Upper lobe of right lung (tissue), 1 donor: Measurements from ENCODE around the gene SLC1A2. TPM values are rescaled to one million over a fixed set of nuclear protein-coding genes. Genes with fewer than 3 reads are reported as not detected.

ENCODE experiments used
- ATAC-seq: fragments of 200-7000 bp; cut with Tn5 transposase; one replicate; pipeline ENCODE4 v1.9.1; 2020; ENCODE audit warnings: mild to moderate bottlenecking, moderate library complexity
- DNase-seq: peaks from one replicate; pipeline ENCODE4 v3.0.0-alpha.2; 2020
- H3K27ac ChIP-seq: fragments of 200-600 bp; one replicate; pipeline ENCODE4 v1.8.0; 2022
- H3K27me3 ChIP-seq: fragments of 200-600 bp; one replicate; pipeline ENCODE4 v1.8.0; 2022; ENCODE audit warnings: mild to moderate bottlenecking
- H3K36me3 ChIP-seq: fragments of 200-600 bp; one replicate; pipeline ENCODE4 v1.8.0; 2022
- H3K4me1 ChIP-seq: fragments of 200-600 bp; one replicate; pipeline ENCODE4 v1.8.0; 2022
- H3K4me3 ChIP-seq: fragments of 200-600 bp; one replicate; pipeline ENCODE4 v1.8.0; 2022; ENCODE audit warnings: mild to moderate bottlenecking
- H3K9me3 ChIP-seq: fragments of 200-600 bp; one replicate; pipeline ENCODE4 v1.8.0; 2022
- intact Hi-C: fragments of 100-400 bp; cut with DNase I; formaldehyde crosslinking; loops from one replicate; pipeline ENCODE4 v1.11.0; 2022
- total RNA-seq: library from RNA; stranded (reverse); fragmentation: NEBNext Ultra II Directional; extraction: Animal tissue kit (Norgen Biotek cat#: 25700); gene quantifications from one replicate; pipeline ENCODE4 v1.2.1, GENCODE V29; 2021
- TF ChIP-seq, protein P1 (sequence below): fragments of 200-600 bp; IDR thresholded peaks from one replicate; pipeline ENCODE4 v1.8.0; 2022; ENCODE audit warnings: antibody characterized with exemption
- donor health status: DM: no; HTN: yes; CAD: no; lungs with severe emphysema.

Gene SLC1A2
- total RNA-seq, 1 donor from 2014 or later = 2.5 TPM

GRCh38 chr11:35375332-35376117, 43.8 kb downstream of the SLC1A2 start:
- no peak overlapping the region for H3K27ac ChIP-seq
- H3K4me3 ChIP-seq = no peak overlapping the region
- H3K9me3 ChIP-seq = no peaks in the 10 kb centered on the region
- DNase-seq = no peak
- no peaks in the 10 kb centered on the region for H3K36me3 ChIP-seq
- TF ChIP-seq, protein P1, sequence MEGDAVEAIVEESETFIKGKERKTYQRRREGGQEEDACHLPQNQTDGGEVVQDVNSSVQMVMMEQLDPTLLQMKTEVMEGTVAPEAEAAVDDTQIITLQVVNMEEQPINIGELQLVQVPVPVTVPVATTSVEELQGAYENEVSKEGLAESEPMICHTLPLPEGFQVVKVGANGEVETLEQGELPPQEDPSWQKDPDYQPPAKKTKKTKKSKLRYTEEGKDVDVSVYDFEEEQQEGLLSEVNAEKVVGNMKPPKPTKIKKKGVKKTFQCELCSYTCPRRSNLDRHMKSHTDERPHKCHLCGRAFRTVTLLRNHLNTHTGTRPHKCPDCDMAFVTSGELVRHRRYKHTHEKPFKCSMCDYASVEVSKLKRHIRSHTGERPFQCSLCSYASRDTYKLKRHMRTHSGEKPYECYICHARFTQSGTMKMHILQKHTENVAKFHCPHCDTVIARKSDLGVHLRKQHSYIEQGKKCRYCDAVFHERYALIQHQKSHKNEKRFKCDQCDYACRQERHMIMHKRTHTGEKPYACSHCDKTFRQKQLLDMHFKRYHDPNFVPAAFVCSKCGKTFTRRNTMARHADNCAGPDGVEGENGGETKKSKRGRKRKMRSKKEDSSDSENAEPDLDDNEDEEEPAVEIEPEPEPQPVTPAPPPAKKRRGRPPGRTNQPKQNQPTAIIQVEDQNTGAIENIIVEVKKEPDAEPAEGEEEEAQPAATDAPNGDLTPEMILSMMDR = no peak
- ATAC-seq = no peak
- no peaks in the 10 kb centered on the region for H3K4me1 ChIP-seq
- H3K27me3 ChIP-seq = no peaks in the 10 kb centered on the region
- intact Hi-C loops = no loop called here

GRCh38 chr11:35373284-35373933, 45.9 kb downstream of the SLC1A2 start:
- no peak overlapping the region for H3K27ac ChIP-seq
- H3K27me3 ChIP-seq = no peaks in the 10 kb centered on the region
- H3K4me3 ChIP-seq = no peak overlapping the region
- no peaks in the 10 kb centered on the region for H3K36me3 ChIP-seq
- H3K4me1 ChIP-seq = no peaks in the 10 kb centered on the region
- no peaks in the 10 kb centered on the region for H3K9me3 ChIP-seq
- TF ChIP-seq, protein P1 = no peak
- intact Hi-C loops = no loop called here
- ATAC-seq (peak; percentile 33), DNase-seq (no peak)

- Histone ChIP-seq H3K36me3 (no peaks in the 10 kb centered on the region), H3K4me1 (no peaks in the 10 kb centered on the region), H3K27me3 (no peaks in the 10 kb centered on the region), H3K27ac (no peak overlapping the region), H3K9me3 (no peaks in the 10 kb centered on the region), H3K4me3 (no peak overlapping the region)
- intact Hi-C loops = no loop called here
- ATAC-seq (peak; percentile 18), DNase-seq (no peak)
- TF ChIP-seq, protein P1 = no peak
Measured at GRCh38 chr11:35372565-35373283, 46.6 kb downstream of the SLC1A2 start.

DNA sequence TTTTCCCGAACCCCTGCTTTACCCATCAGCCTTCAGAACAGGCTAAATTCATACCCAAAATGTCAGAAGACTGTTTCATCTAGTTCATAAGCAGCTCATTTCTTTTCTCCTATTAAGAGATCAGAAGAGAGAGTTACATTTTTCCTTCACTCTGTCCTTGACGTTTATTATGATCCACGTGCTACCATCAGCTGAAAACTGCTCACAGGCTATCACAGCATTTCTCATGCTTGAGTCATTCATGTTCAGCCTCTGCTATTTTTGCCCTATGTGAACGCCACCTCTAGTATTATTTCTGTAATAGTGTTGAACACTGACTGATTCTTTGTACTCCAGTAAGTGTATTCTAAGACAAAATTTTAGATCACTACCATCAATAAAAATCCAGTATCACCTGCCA, 51.9 kb downstream of the SLC1A2 start:
- Histone ChIP-seq H3K4me1 (peaks cover 22% of the 10 kb centered on the region), H3K27ac (no peak overlapping the region), H3K36me3 (no peaks in the 10 kb centered on the region), H3K27me3 (no peaks in the 10 kb centered on the region), H3K4me3 (no peak overlapping the region), H3K9me3 (no peaks in the 10 kb centered on the region)
- intact Hi-C loops = no loop called here
- no peak for DNase-seq
- no peak for ATAC-seq
- TF ChIP-seq, protein P1 = no peak

- DNase-seq = no peak
- H3K27ac ChIP-seq = no peak overlapping the region
- TF ChIP-seq, protein P1 = no peak
- peaks cover 22% of the 10 kb centered on the region for H3K4me1 ChIP-seq
- no peak for ATAC-seq
- no peaks in the 10 kb centered on the region for H3K9me3 ChIP-seq
- intact Hi-C loops = no loop called here
- H3K27me3 ChIP-seq = no peaks in the 10 kb centered on the region
- H3K4me3 ChIP-seq = no peak overlapping the region
- no peaks in the 10 kb centered on the region for H3K36me3 ChIP-seq
Measured at GRCh38 chr11:35366798-35367197, 52.6 kb downstream of the SLC1A2 start.
